CMK (cell line): ENCODE results near the gene ZNF358.
A peak's percentile ranks its signal among the peaks of the same experiment; 100 is the strongest.
"Not testable (repeated sequence)": the region's sequence is repeated elsewhere in the genome, so short reads cannot be mapped to it uniquely, and the experiment has no call there.

Source experiments
- DNase-seq: peaks from one replicate; pipeline ENCODE4 v3.0.0-alpha.2; 2010; ENCODE audit warnings: low read depth

Gene ZNF358

GRCh38 chr19:7535998-7536695 is 20.2 kb downstream of the ZNF358 start:
- no peak for DNase-seq

- DNase-seq, result not testable (repeated sequence)
Measured at GRCh38 chr19:7538990-7539389, 23.1 kb downstream of the ZNF358 start.

GRCh38 chr19:7539827-7540425 is 24.0 kb downstream of the ZNF358 start:
- DNase-seq, result no peak

- peak; percentile 66 for DNase-seq
Measured at GRCh38 chr19:7540761-7541474, 25.0 kb downstream of the ZNF358 start.

GRCh38 chr19:7541475-7541824 is 25.5 kb downstream of the ZNF358 start:
- DNase-seq, result no peak

GRCh38 chr19:7541828-7542443 is 26.0 kb downstream of the ZNF358 start:
- DNase-seq, result no peak

- no peak for DNase-seq
Measured at GRCh38 chr19:7542556-7543348, 26.8 kb downstream of the ZNF358 start.

- peak; percentile 77 for DNase-seq
Measured at GRCh38 chr19:7544626-7545025, 28.7 kb downstream of the ZNF358 start.

- no peak for DNase-seq
Measured at GRCh38 chr19:7545300-7545699, 29.4 kb downstream of the ZNF358 start.

GRCh38 chr19:7545904-7546303 is 30.0 kb downstream of the ZNF358 start:
- no peak for DNase-seq

GRCh38 chr19:7547159-7547558 is 31.3 kb downstream of the ZNF358 start:
- DNase-seq, result no peak

- DNase-seq, result no peak
Measured at GRCh38 chr19:7549429-7550148, 33.7 kb downstream of the ZNF358 start.

- DNase-seq, result no peak
Measured at GRCh38 chr19:7550169-7550770, 34.4 kb downstream of the ZNF358 start.

GRCh38 chr19:7550987-7551761 is 35.3 kb downstream of the ZNF358 start:
- DNase-seq, result no peak

GRCh38 chr19:7552781-7553180 is 36.9 kb downstream of the ZNF358 start:
- DNase-seq, result no peak

GRCh38 chr19:7554565-7554964 is 38.7 kb downstream of the ZNF358 start:
- DNase-seq, result no peak

- DNase-seq, result no peak
Measured at GRCh38 chr19:7554990-7555864, 39.3 kb downstream of the ZNF358 start.

- DNase-seq, result no peak
Measured at GRCh38 chr19:7556696-7557315, 40.9 kb downstream of the ZNF358 start.

GRCh38 chr19:7558667-7559066 is 42.8 kb downstream of the ZNF358 start:
- DNase-seq, result no peak
